HepG2 (cell line): Measurements from ENCODE around the gene APOL4. TPM values are rescaled to one million over a fixed set of nuclear protein-coding genes. Genes with fewer than 3 reads are reported as not detected.

Source experiments
- ATAC-seq: fragments of 200-7000 bp; cut with Tn5 transposase; 3 replicates; pipeline ENCODE4 v1.9.1; 2020; ENCODE audit warnings: mild to moderate bottlenecking, moderate library complexity
- BruUV-seq: library from RNA; stranded (reverse); fragments of 400-500 nt; replicated peaks from 2 replicates; lab custom pipeline; 2021; lab: Mats Ljungman, UMichigan
- CTCF ChIA-PET: fragments of 300-600 bp; formaldehyde crosslinking; extraction: SDS; loops from one replicate; lab custom pipeline; 2021; ENCODE audit warnings: low total read pairs, inconsistent platforms, low intra/inter-chr PET ratio; lab: Yijun Ruan, JAX
- POLR2A ChIA-PET: fragments of 350-600 bp; sonication (Branson Sonifier 250); formaldehyde crosslinking; loops from one replicate; lab custom pipeline; 2020; ENCODE audit warnings: antibody characterized with exemption, inconsistent platforms; lab: Yijun Ruan, JAX
- DNase-seq: peaks from one replicate; pipeline ENCODE4 v3.0.0-alpha.2; 2015; ENCODE audit warnings: low spot score
- FAIRE-seq: peaks from 3 replicates; lab custom pipeline; 2011; peaks lifted over from hg19 to GRCh38; lab: Jason Lieb, UNC
- H2AFZ ChIP-seq: one replicate; pipeline ENCODE4 v1.6.1; 2011; ENCODE audit warnings: low read length, inconsistent platforms
- H3K27ac ChIP-seq: fragments of 300-600 bp; 3 replicates; pipeline ENCODE4 v1.8.0; 2011; ENCODE audit warnings: mixed run types, mild to moderate bottlenecking, mixed read lengths, low read length, inconsistent platforms; ENCODE audit not compliant: insufficient read depth; ENCODE audit errors: extremely low read length
- H3K27me3 ChIP-seq, 2 experiments: fragments of 200-600 bp in 1 of 2; 2 replicates in 1 of 2; 3 replicates in 1 of 2; pipeline versions ENCODE4 v1.6.0 to v1.8.0; 2011; ENCODE audit warnings: low read length in 2 of 2, mild to moderate bottlenecking in 2 of 2, moderate library complexity in 2 of 2, inconsistent platforms in 1 of 2; ENCODE audit not compliant: insufficient read depth in 2 of 2, control insufficient read depth in 1 of 2
- H3K36me3 ChIP-seq, 2 experiments: fragments of 200-600 bp in 1 of 2; replicated peaks in 1 of 2; 2 replicates in 1 of 2; 3 replicates in 1 of 2; pipeline versions ENCODE4 v1.5.1 to v1.8.0; 2011; ENCODE audit warnings: low read length in 2 of 2, inconsistent platforms in 1 of 2; ENCODE audit not compliant: insufficient read depth in 2 of 2, control insufficient read depth in 1 of 2
- H3K4me1 ChIP-seq: 2 replicates; pipeline ENCODE4 v1.5.1; 2012; ENCODE audit warnings: low read length, inconsistent platforms; ENCODE audit not compliant: insufficient read depth
- H3K4me2 ChIP-seq: 2 replicates; pipeline ENCODE4 v1.6.0; 2011; ENCODE audit warnings: low read depth, low read length, inconsistent platforms
- H3K4me3 ChIP-seq, 3 experiments: fragments of 200-600 bp in 1 of 3; sonication (generic), shearing (Covaris generic) in 1 of 3; replicated peaks in 1 of 3; 2 replicates each; pipeline ENCODE4 v1.5.1; 2011 to 2016; ENCODE audit warnings: low read length in 3 of 3, inconsistent platforms in 2 of 3, low read depth in 2 of 3, mild to moderate bottlenecking in 2 of 3, control low read depth in 1 of 3, mixed read lengths in 1 of 3; ENCODE audit not compliant: insufficient read depth in 1 of 3
- H3K79me2 ChIP-seq: one replicate; pipeline ENCODE4 v1.6.1; 2011; ENCODE audit warnings: low read length, inconsistent platforms; ENCODE audit not compliant: insufficient read depth
- H3K9ac ChIP-seq: 2 replicates; pipeline ENCODE4 v1.6.0; 2011; ENCODE audit warnings: mild to moderate bottlenecking, low read depth, low read length, inconsistent platforms; ENCODE audit not compliant: insufficient read depth
- H3K9me3 ChIP-seq: 2 replicates; pipeline ENCODE4 v1.5.1; 2012; ENCODE audit warnings: mild to moderate bottlenecking, low read length
- H4K20me1 ChIP-seq: 2 replicates; pipeline ENCODE4 v1.6.0; 2011; ENCODE audit warnings: inconsistent platforms, mild to moderate bottlenecking, low read length, moderate library complexity; ENCODE audit not compliant: insufficient read depth
- ETV5 ChIP-seq: IDR thresholded peaks from 2 replicates; pipeline ENCODE4 v1.6.1; 2018; ENCODE audit warnings: missing biosample characterization, missing genetic modification reagents, inconsistent platforms, borderline replicate concordance
- EZH2 ChIP-seq: conservative IDR thresholded peaks from 2 replicates; pipeline ENCODE4 v1.6.1; 2012; ENCODE audit warnings: mild to moderate bottlenecking, low read depth, low read length, moderate library complexity
- RBFOX2 ChIP-seq: fragments of 200-400 bp; formaldehyde crosslinking; IDR thresholded peaks from 2 replicates; pipeline ENCODE4 v1.6.1; 2017; ENCODE audit warnings: low read depth, mild to moderate bottlenecking, low read length
- ZNF33A ChIP-seq: sonication (generic); formaldehyde crosslinking; IDR thresholded peaks from 2 replicates; pipeline ENCODE4 v1.5.1; 2020; ENCODE audit warnings: missing genetic modification reagents, mild to moderate bottlenecking, moderate library complexity, borderline replicate concordance
- ZNF670 ChIP-seq: sonication (generic); formaldehyde crosslinking; IDR thresholded peaks from 2 replicates; pipeline ENCODE4 v1.8.0; 2022; ENCODE audit warnings: mild to moderate bottlenecking, missing genetic modification reagents, borderline replicate concordance
- WGBS: methylation state at CpG from one replicate; pipeline ENCODE4 v1.1.6; 2017; ENCODE audit warnings: low lambda C conversion rate; 5-methylcytosine and 5-hydroxymethylcytosine counted together
- in situ Hi-C: cut with HindIII; loops from 2 replicates; pipeline ENCODE4 v1.10.0; 2017; ENCODE audit warnings: low pct_unique_long_range_greater_than_20kb; ENCODE audit not compliant: extremely low pct_ligation_motif_present
- intact Hi-C: fragments of 100-400 bp; cut with micrococcal nuclease; formaldehyde crosslinking; loops from one replicate; pipeline ENCODE4 v1.10.0; 2022; ENCODE audit not compliant: unreplicated experiment
- polyA plus RNA-seq, 8 experiments: library from polyadenylated mRNA; depleted of rRNA in 3 of 8; stranded (reverse) in 7 of 8; unstranded in 1 of 8; fragments of >200 nt; fragmentation: Illumina TruSeq in 4 of 8; extraction: Trizol in 4 of 8; gene quantifications; 2 replicates each; pipeline versions ENCODE4 v1.2.1 to v1.2.3, GENCODE V29; 2011 to 2016; ENCODE audit warnings: low read depth in 4 of 8, missing spikeins in 1 of 8, mixed read lengths in 1 of 8; ENCODE audit not compliant: insufficient read depth in 1 of 8
- total RNA-seq, 5 experiments: library from RNA; depleted of rRNA; stranded (reverse); fragments of >200 nt; fragmentation: Illumina TruSeq; extraction: Trizol; gene quantifications; 2 replicates each; pipeline ENCODE4 v1.2.3, GENCODE V29; 2016; ENCODE audit warnings: low read depth in 1 of 5
- TF ChIP-seq, protein P1 (sequence below): sonication (generic); formaldehyde crosslinking; IDR thresholded peaks from 2 replicates; pipeline ENCODE4 v1.4.0; 2020; ENCODE audit warnings: missing genetic modification reagents

APOL4 gene
- total and polyA plus RNA-seq, 2 of the 13 experiments (the other 11 are each of a cell fraction or from before 2014, with no cell fraction given) = 0.77 to 2.8 TPM

DNA sequence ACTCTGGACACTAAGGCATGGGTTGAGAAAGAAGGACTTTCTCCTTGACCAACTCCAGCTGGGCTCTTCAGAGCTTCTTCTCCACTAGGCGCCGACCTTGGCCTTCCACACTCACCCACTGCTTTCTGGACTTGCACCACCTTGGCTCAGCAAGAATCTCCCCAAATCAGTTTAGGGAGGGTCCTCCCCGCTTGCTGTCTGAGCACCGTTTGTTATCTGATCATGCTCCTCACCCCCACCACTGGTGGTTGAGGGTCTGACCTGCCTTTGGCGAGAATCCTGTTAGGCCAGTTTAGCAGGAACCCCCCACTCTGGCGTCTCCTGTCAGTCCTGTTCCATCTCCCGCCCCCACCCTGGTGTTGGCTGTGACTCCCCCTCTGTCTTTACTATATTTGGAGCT is 27.3 kb upstream of the APOL4 start:
- Histone ChIP-seq H3K4me3 (no peak overlapping the region), H3K4me2 (peak overlapping the region; percentile 32; the same call in 1 of the 2 replicates), H3K27me3 (no peaks in the 10 kb centered on the region), H2AFZ (no peak overlapping the region), H3K27ac (peak overlapping the region; percentile 59), H3K4me1 (peaks cover 66% of the 10 kb centered on the region), H4K20me1 (no peaks in the 10 kb centered on the region), H3K36me3 (peaks cover 14 to 37% of the 10 kb centered on the region in 2 experiments; a peak in 4 of 5 replicates)
- CTCF ChIA-PET = no interaction called here
- POLR2A ChIA-PET = interaction anchor here (0.8 kb wide), 1 partner anchor 36 kb away, joined by 3 read pairs; no protein-coding TSS in a partner anchor
- 88% methylated on average over 7 of the region's 7 CpGs for WGBS
- intact Hi-C loops = no loop called here
- in situ Hi-C loops = loop anchor here (10.0 kb wide), 1 partner anchor 84 kb away; no protein-coding TSS in a partner anchor
- ATAC-seq (no peak), FAIRE-seq (no peak)
- no TSS peak for BruUV-seq
- TF ChIP-seq RBFOX2 (0 out of 2 replicates have a peak, but pooled peaks have one; percentile 9), ETV5 (CRISPR knock-in tag) (no peak), EZH2 (no peak), ZNF670 (CRISPR knock-in tag) (no peak), ZNF33A (CRISPR knock-in tag) (no peak)
- TF ChIP-seq, protein P1, sequence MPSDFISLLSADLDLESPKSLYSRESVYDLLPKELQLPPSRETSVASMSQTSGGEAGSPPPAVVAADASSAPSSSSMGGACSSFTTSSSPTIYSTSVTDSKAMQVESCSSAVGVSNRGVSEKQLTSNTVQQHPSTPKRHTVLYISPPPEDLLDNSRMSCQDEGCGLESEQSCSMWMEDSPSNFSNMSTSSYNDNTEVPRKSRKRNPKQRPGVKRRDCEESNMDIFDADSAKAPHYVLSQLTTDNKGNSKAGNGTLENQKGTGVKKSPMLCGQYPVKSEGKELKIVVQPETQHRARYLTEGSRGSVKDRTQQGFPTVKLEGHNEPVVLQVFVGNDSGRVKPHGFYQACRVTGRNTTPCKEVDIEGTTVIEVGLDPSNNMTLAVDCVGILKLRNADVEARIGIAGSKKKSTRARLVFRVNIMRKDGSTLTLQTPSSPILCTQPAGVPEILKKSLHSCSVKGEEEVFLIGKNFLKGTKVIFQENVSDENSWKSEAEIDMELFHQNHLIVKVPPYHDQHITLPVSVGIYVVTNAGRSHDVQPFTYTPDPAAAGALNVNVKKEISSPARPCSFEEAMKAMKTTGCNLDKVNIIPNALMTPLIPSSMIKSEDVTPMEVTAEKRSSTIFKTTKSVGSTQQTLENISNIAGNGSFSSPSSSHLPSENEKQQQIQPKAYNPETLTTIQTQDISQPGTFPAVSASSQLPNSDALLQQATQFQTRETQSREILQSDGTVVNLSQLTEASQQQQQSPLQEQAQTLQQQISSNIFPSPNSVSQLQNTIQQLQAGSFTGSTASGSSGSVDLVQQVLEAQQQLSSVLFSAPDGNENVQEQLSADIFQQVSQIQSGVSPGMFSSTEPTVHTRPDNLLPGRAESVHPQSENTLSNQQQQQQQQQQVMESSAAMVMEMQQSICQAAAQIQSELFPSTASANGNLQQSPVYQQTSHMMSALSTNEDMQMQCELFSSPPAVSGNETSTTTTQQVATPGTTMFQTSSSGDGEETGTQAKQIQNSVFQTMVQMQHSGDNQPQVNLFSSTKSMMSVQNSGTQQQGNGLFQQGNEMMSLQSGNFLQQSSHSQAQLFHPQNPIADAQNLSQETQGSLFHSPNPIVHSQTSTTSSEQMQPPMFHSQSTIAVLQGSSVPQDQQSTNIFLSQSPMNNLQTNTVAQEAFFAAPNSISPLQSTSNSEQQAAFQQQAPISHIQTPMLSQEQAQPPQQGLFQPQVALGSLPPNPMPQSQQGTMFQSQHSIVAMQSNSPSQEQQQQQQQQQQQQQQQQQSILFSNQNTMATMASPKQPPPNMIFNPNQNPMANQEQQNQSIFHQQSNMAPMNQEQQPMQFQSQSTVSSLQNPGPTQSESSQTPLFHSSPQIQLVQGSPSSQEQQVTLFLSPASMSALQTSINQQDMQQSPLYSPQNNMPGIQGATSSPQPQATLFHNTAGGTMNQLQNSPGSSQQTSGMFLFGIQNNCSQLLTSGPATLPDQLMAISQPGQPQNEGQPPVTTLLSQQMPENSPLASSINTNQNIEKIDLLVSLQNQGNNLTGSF (CRISPR knock-in tag) = no peak
- TF ChIP-seq, all 625 proteins: peak for 1
- H3K9ac ChIP-seq = peak overlapping the region; percentile 1; the same call in 1 of the 2 replicates
- DNase-seq = no peak
- no peaks in the 10 kb centered on the region for H3K9me3 ChIP-seq
- H3K79me2 ChIP-seq = peaks cover 3% of the 10 kb centered on the region
